Activated CD8-positive, alpha-beta memory T cell treated with anti-CD3 and anti-CD28 coated beads for 1 hour (primary cell): Measurements from ENCODE around the gene HDAC9.

Experiments used
- DNase-seq, 2 donors: peaks; one replicate each; pipeline ENCODE4 v3.0.0-alpha.2; 2020; ENCODE audit warnings: low read depth in 1 of 2; ENCODE audit errors: extremely low read depth in 1 of 2

HDAC9 gene

DNA sequence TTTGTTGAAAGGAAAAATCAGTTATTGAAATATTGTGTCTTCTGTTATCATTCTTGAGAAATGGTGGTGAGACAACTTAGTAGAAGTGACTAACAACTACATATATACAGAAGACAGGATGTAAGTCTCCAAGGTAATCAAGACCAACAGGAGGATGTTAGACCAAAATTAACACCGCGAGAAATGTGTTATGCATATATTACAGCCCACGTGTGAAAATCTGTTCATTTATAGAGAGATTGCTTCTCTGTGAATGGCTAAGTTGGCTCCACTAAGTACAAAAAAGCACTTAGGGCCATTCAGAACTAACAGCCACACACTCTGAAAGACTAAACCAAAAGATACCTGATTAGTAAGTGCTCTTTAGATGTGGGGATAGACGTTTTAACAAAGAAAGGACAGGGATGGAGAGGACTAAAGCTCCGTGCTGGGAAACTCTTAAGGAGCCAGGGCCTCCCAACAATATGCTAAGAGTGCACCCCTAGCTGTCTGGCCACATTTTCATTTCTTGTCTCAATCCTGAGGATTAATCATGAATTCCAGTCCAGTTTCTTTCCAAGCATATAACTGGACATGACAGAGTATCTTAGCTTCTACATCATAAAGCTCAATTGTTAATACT, 26.5 kb downstream of the HDAC9 start:
- DNase-seq = no peak

DNA sequence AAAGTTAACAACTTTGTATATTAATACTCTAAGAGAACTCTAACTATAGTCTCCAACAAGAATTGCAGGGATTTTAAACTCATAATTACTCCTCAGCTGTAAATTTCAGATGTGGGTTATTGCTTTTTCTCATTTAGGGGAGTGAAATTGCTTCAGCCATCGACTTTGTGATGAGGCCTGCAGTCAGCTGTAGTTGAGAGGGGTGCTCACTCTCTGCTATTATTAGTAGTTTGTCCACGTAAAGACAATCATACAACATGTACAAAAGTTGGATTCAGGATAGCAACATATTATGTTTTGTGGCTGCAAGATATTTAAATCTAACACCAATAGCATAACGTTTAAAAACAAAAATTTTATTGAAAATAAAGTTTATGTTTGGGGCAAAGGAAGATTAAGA, 28.7 kb downstream of the HDAC9 start:
- no peak for DNase-seq

DNA sequence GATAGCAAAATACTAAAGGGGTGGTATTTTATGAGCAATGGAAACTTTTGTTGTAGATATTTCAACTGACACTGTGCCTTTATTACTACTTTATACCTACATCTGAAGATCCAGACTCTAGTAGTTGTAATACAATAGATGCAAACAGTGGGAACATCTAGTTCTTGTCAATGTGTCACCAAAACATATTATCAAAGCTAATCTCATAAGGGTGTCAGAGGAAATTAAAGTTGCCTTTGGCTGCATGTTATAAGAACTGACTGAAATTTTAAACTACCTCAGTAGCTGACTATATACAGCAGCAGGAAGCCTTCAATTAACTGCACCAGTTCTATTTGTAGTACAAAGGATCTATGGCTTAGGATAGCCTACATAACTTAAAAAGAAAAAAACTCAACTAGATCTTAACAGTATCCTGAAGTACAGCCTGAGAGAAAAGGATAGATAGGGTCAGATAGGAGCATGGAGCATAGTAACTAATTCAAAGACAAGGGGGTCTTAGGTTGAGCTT, 30.9 kb downstream of the HDAC9 start:
- DNase-seq = no peak

DNA sequence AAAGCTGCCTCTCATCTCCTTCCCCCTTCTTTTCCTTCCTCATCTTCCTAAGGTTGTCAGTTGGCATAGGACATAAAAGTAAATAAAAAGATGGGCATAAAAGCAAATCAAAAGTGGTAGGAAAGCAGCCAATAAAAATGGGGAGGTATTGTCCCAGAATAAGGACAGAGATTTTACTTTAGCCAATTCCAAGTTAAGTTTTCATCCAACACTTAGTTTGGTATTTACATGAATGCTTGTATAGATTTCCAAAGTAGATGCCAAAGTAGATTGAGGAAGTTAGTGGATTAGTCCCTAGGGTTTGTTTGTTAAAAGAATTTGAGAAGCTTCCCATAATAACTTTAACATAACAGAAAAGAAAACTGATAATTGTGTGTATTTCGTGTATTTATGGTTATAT, 33.7 kb downstream of the HDAC9 start:
- DNase-seq = no peak

DNA sequence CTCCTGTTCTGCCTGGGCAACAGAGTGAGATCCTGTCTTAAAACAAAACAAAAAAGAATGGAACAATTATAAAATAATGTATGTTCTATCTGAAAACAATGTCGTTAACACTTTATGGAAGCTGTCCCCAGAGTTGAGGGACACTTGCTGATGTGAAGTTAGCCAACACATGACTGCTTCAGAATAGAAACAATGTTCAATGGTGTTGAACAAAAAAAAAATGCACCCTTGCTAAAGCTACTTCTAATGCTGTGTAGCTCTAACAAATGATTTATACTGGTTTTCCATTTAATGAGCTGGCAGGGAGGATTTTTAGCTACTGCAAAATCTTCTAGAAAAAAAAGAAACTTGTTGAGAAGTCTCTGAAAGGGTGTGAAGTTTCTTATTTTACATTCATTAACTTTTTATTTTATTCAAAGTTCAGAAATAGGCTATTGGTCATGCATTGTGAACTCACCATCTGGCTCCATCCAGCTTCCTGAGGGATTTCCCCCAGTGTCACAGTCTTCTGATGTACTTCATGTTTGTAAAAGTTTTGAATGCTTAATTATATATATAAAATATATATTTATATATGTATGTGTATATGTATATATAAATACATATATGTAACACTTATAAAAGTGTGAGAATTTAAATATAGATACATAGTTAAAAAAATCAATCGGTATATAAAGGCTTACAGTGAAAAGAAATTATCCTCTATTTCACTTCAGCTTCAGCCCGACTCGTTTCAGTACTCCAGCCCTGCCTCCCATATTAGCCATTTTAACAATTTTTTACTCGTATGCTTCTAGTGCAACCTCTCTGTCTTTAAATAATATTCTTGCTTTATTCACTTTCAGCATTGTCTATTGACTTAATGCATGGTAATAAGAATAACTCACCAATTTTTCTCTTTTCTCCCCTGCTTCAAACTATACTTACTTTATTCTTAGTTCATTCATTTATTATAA, 35.0 kb downstream of the HDAC9 start:
- no peak for DNase-seq

DNA sequence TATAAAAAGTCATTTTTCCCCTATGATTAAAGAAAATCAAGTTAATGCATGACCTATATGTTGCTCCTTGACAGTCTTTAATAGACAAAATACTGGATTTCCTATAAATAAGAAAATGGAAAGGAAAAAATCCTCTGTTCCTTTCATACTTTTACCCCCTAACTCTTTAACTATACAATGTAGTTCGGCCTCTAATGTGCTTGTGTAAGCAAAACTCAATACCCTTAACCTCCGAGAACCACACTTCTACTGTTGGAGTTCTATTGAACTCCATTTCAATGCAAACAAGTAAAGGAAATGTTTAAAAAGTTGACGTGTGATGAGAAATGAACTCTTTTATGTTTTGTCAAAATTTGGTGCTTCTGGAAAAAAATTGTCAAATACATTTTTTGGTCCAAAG, 36.0 kb downstream of the HDAC9 start:
- no peak for DNase-seq

DNA sequence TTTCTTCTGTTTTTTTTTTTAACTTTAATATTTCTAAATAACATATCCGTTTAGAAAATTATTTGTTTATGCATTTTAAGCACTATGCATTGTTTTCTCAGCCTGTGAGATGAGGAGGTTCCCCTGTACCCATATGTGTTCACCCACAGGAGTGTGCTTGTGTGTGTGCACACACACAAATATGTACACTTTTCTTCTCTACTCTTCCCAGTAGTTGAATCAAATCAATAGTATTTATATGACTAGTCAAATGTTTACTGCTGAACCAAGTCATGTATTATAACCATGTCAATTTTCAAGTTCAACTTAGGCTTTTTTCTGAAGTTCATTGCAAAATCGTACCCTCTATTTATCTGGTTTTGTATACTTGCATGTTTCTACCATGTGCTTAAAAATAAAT, 37.3 kb downstream of the HDAC9 start:
- no peak for DNase-seq

DNA sequence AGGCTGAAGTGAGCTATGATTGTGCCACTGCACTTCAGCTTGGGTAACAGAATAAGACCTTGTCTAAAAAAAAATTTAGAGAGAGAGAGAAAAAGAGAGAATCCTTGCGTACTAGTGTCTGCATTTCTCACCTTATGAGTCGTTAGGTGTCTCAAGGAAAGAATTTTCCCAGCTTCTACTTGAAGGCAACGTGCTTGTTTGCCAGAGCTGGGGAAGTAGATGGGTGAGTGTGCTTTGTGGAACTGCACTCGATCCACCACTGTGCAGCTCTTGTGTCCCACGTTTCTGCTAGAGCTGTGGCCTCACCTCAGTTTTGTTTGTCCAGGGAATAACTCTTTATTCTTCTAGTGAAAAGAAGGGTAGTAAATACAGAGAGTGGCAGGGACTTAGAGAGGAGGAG, 38.9 kb downstream of the HDAC9 start:
- no peak for DNase-seq

DNA sequence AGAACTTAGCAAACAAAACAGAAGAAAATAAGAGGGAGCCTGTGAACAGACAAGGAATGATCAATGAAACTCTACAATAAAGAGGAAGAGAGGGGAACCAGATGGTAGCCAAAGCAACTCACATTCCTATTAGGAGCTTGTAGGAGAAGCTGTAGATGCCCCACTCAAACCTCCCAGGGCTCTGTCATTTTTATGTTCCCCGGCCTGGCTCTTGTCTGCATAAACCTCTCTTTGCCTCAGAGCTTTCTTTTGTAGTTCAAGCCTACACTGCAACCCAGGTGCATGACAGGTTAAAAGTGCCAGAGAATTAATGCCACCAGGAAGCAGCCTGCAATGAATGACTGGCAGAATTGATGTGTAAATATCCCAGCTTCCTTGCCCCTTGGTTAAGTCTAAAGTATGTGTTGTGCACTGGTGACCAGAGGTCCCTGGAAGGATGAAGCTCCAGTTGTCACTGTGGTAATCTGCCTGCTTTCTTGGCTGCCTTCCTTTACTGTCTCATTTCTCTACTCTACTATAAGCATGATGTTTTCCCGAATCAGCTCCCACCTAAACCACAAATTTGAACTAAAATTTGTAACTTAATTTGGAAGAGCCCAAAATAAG, 40.4 kb downstream of the HDAC9 start:
- DNase-seq = no peak

DNA sequence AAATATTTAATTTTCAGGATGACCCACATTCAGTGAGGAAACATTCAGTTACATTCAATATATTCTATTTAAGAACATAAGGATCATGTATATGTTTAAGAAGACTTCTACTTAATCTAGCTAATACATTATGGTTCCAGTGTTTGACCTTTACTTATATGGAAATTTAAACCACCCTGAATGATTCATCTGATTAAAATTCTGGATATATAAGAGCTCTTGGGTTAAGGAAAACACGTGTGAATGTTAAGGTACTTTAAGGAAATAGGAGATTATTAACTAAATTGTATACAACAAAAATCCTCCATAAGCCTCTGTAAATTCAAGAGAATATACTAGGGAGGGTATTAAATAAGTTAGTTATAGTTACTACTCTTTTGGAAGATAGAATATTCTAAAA, 40.9 kb downstream of the HDAC9 start:
- no peak for DNase-seq

DNA sequence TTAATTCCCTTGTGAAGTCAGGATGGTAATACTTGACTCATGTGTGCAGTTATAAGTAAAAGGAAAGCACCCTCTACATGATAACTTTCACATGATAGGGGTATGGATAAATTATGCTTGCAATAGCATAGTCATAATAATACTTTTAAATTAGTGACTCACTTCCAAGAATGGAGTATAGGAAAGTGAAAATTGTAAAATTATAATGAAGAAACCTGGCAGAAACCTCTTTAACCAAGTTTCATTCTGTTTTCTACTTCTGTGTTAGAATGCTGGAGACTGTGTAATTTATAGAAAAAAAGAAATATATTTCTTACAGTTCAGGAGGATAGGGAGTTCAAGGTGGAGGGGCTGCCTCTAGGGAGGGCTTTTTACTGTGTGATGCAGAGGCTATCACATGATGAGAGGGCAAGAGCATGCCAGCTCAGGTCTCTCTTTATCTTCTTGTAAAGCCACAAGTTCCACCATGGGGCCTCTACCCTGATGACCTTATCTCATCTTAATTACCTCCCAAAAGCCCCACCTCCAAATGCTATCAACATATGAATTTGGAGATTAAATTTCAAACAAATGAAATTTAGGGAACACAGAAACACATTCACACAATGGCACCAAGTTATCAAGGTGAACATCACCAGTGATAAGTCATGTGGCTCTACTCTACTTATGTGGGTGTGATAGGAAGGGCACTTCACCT, 43.2 kb downstream of the HDAC9 start:
- no peak for DNase-seq

DNA sequence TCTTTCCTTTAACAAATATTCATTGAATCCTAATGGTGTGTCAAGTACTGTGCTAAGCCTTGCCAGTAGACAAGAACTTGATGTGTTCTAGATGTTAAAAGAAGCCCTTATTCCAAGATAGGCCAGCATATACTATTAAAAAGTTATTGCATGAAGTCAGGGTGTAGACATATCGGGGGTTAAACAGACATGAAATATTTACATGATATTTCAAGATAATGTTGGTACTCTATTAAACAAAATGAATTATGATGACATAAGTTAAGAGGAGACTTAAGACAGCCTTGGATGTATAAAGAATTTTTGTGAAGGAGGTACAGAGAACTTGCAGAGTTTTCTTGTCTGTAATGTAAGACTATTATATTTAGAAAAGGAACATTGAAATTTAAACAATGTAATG, 44.8 kb downstream of the HDAC9 start:
- DNase-seq = no peak

DNA sequence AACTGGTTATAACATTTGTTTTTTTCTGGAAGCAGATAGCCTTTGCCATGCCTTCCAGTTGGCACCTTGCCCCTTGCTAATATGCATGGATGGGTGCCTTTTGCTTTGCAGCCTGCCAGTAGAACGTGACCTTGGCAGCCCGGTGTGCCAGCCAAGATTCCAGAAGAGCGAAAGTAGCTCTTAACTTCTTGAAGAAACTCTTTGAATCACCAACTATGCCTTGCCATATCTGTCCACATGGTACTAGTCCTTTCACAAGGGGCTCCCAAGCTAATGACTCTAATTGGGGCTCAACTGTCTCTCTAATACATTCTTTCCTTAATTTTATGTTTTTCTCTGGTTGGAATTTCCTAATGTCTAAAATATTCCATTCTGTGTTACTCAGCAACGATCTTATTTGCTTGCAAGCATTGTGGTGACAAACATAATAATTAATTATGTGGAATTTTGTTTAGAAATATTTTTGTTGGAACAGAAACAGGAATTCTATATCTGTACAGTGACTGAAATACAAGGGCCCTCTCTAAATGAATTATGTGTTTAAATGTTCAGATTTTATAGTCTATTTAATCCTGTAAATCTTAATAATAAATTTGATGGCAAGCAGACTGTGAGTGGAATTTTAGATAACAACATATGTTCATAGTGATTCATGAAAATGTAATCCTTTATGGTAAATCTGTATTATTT, 45.8 kb downstream of the HDAC9 start:
- no peak for DNase-seq

DNA sequence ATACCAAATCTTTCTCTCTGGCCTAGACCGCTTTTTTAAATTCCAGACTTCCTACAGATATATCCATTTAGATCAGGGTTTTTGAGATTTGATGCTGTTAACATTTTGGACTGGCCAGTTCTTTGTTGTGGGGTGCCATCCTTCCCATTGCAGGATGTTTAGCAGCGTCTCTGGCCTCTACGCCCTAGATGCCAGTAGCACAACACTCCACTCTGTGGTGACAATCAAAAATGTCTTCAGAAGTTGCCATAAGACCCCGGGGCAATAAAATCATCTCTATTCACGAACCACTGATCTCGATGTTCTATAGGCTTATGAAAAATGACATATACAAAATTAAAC, 46.3 kb downstream of the HDAC9 start:
- no peak for DNase-seq

DNA sequence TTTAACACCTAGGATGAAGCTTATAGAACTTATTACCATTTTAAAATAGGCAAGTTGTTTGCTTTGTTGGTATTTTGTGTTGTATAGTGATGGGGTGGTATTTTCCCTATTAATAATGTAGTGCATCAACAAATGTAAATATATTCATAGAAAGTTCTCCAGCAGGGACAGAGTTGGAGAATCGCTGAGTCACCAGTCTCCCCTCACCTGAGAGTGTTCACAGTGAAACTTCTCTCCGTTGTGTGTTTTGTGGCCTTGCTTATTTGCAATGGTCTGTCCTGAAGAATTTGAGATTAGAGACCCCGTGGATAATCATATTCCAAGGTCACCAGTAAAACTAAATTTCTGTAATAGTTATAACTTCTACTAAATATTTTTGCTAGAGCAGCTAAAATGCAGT, 51.0 kb downstream of the HDAC9 start:
- no peak for DNase-seq

DNA sequence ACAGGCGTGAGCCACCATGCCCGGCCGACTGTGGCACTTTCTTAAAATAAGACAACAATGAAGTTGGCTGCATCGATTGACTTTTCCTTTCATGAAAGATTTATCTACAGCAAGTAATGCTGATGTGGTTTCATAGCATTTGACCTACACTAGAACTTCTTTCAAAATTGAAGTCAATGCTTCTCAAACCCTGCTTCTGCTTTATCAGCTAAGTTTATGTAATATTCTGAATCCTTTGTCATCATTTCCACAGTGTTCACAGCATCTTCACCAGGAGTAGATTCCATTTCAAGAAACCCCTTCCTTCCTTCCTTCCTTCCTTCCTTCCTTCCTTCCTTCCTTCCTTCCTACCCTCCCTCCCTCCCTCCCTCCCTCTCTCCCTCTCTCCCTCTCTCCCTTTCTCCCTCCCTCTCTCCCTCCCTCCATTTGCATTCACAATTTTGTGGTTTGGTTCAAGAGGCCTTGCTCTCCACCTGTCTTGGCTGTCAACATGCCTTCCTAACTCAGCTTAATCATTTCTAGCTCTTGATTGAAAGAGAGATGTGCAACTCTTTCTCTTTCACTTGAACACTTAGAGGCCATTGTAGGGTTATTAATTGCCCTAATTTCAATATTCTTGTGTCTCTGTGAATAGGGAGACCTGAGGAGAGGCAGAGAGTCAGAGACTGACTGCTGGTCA, 52.1 kb downstream of the HDAC9 start:
- no peak for DNase-seq

DNA sequence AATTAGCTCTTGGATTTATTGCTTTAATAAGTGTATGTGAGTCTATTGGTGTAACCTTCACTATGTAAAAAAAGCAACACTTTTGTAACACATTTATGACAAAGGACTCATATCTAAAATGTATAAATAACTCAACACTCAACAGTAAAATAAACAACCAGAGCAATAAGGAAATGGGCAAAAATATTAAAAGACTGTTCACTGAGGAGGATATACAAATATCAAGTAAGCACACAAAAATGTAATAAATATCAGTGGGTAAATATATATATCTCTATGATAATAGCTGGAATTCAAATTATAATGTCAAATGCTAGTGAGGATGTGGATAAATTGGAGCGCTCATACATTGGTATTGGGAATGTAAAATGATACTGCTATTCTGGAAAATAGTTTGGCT, 53.0 kb downstream of the HDAC9 start:
- DNase-seq = no peak

DNA sequence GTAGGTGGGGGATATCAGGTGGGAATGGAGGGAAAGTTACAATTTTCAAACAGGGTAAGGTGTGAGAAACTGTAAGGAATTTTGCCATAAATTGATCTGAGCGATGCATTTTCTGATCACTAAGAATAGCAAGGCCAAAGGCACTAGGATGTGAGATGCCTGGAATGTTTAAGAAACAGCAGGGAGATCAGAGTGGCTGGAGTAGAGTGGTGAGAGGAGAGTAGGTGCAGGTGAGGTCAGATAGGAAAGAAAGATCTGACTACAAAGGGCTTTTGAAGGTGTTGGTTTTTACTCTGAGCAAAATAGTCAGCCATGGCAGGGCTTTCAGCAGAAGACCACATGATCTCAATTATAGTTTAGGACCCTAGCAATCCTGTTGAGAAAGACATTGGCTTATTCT, 55.0 kb downstream of the HDAC9 start:
- DNase-seq = no peak

DNA sequence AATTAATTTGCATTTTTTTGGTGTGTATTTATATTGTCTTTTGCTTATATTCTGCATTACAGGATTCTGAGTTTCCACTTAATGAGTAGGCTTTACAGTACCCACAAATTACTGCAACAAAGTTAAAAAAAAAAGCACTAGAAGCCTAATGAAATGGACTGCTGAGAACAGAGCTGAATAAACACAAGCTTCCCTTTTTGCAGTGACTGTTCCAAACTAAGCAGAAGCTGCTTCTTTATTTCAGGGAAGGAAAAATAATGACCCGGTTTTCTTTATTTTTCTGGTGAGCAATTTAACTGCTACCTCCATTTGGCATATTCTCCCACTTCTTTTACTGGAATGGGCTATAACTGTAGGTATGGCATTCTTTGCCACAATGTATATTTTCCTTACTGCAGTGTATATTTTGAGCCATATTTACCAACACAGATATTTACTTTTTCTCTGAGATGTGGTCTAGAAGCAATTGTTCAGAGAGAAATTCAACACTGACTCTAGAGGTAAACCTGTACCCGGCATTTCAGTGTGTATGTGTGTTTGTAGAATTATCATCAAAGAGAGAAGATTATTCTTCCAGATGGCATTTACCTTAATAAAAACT, 56.9 kb downstream of the HDAC9 start:
- DNase-seq = no peak
